Right atrium auricular region (tissue), 2 donors: ENCODE data around the gene ACD. TPM values are rescaled to one million over a fixed set of nuclear protein-coding genes. Genes with fewer than 3 reads are reported as not detected.

ENCODE experiments used
- DNase-seq: peaks from one replicate; pipeline ENCODE4 v3.0.0-alpha.2; 2019; ENCODE audit warnings: low spot score
- H3K27ac ChIP-seq, 2 donors: fragments of 200-600 bp; sonication (generic); 1 replicate in 1 of 2; 2 replicates in 1 of 2; pipeline ENCODE4 v1.5.1; 2016 to 2019
- H3K27me3 ChIP-seq, 2 donors: fragments of 200-600 bp; sonication (generic); one replicate each; pipeline versions ENCODE4 v1.5.1 to v1.6.0; 2017 to 2019
- H3K36me3 ChIP-seq: fragments of 200-600 bp; sonication (generic); one replicate; pipeline ENCODE4 v1.5.1; 2016
- H3K4me1 ChIP-seq, 2 donors: fragments of 200-600 bp; sonication (generic); one replicate each; pipeline versions ENCODE4 v1.5.1 to v1.6.0; 2017 to 2019
- H3K4me3 ChIP-seq, 2 donors: fragments of 200-600 bp; sonication (generic); 1 replicate in 1 of 2; 2 replicates in 1 of 2; pipeline ENCODE4 v1.5.1; 2017 to 2019; ENCODE audit warnings: mild to moderate bottlenecking in 1 of 2, moderate library complexity in 1 of 2
- H3K9me3 ChIP-seq, 2 donors: fragments of 200-600 bp; sonication (generic); one replicate each; pipeline ENCODE4 v1.5.1; 2019
- total RNA-seq, 2 donors: library from RNA; depleted of rRNA; stranded (reverse); fragments of >200 nt; gene quantifications; one replicate each; pipeline ENCODE4 v1.1.0, GENCODE V29; 2016
- TF ChIP-seq, protein P1 (sequence below), 2 donors: fragments of 200-600 bp; sonication (generic); IDR thresholded peaks; one replicate each; pipeline ENCODE4 v1.5.1; 2019; ENCODE audit warnings: antibody characterized with exemption in 2 of 2

The ACD gene
- total RNA-seq, 2 donors from 2014 or later = 7.0 to 10.8 TPM

DNA sequence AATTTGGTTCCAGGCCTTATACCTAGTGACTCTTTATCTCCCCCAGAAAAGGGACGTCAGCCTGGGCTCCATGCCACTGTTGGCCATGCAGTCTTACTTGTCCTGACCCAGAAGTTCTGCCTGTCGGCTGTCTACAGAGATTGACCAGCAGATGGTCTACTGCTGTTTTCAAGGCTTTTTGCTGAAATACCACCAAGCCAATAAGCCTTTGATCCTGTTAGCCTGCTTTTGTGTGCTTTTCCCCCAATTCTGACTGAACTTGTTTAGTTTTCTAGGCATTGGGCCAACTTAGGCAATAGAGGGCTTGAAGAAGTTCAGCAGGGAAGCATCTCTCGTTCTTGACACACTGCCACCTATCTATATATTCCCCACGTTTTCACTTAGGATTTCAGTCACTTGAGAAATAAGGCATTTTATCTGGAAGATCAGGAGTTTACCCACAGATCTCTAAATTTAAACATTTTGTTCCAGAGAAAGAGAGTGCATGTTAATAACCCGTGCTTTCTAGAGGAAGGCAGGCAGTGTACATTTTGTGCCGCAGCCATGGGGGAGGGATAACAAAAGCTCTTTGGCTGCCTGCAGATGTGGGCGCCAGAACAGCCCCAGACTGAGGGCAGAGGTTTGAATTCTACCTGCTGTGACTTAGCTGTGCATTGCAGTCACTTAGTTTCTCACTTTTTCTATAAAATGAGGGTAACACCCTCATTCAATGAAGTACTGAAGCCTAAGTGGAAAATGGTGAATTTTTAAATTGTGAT is 27.5 kb downstream of the ACD start:
- DNase-seq = no peak
- Histone ChIP-seq H3K27ac (no peak overlapping the region), H3K4me1 (peaks cover 0 to 6% of the 10 kb centered on the region in 2 donors), H3K4me3 (no peak overlapping the region), H3K9me3 (no peaks in the 10 kb centered on the region), H3K27me3 (no peaks in the 10 kb centered on the region), H3K36me3 (peaks cover 70% of the 10 kb centered on the region)
- TF ChIP-seq, protein P1, sequence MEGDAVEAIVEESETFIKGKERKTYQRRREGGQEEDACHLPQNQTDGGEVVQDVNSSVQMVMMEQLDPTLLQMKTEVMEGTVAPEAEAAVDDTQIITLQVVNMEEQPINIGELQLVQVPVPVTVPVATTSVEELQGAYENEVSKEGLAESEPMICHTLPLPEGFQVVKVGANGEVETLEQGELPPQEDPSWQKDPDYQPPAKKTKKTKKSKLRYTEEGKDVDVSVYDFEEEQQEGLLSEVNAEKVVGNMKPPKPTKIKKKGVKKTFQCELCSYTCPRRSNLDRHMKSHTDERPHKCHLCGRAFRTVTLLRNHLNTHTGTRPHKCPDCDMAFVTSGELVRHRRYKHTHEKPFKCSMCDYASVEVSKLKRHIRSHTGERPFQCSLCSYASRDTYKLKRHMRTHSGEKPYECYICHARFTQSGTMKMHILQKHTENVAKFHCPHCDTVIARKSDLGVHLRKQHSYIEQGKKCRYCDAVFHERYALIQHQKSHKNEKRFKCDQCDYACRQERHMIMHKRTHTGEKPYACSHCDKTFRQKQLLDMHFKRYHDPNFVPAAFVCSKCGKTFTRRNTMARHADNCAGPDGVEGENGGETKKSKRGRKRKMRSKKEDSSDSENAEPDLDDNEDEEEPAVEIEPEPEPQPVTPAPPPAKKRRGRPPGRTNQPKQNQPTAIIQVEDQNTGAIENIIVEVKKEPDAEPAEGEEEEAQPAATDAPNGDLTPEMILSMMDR (IDR thresholded peaks at IDR 0.05) = no peak

DNA sequence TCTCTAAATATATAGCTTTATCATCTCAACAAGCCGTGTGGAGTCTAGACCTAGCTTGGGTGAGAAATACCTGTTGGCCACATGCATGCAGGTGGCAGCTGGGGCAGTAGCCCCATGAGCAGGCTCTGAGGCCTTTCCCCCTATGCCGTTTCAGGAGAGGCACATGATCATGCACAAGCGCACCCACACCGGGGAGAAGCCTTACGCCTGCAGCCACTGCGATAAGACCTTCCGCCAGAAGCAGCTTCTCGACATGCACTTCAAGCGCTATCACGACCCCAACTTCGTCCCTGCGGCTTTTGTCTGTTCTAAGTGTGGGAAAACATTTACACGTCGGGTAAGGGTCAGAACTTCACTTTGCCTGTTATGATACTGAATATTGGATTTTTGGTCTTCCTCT is 31.8 kb downstream of the ACD start:
- no peak for DNase-seq
- TF ChIP-seq, protein P1 (IDR thresholded peaks at IDR 0.05) = no peak
- peaks cover 79% of the 10 kb centered on the region for H3K36me3 ChIP-seq
- peaks cover 0 to 6% of the 10 kb centered on the region in 2 donors for H3K4me1 ChIP-seq
- H3K27me3 ChIP-seq = no peaks in the 10 kb centered on the region
- no peak overlapping the region for H3K27ac ChIP-seq
- H3K9me3 ChIP-seq = no peaks in the 10 kb centered on the region
- no peak overlapping the region for H3K4me3 ChIP-seq

DNA sequence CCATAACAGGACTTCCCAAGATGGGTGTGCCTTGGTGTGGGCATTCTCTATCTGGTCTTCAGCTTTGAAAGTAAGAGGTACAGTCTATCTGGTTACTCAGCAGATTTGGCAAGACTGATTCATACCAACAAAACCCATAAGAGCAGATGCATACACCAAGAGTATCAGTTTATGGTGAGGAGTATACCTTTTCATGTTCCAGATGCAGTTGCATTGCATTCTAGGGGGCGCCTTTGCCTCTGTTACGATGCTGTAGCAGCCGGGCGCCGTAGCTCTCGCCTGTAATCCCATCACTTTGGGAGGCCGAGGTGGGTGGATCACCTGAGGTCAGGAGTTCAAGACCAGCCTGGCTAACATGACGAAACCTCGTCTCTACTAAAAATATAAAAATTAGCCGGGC is 46.3 kb downstream of the ACD start:
- Histone ChIP-seq H3K27ac (no peak overlapping the region), H3K4me3 (no peak overlapping the region), H3K27me3 (no peaks in the 10 kb centered on the region), H3K4me1 (no peaks in the 10 kb centered on the region), H3K36me3 (peaks cover 73% of the 10 kb centered on the region), H3K9me3 (no peaks in the 10 kb centered on the region)
- TF ChIP-seq, protein P1 (IDR thresholded peaks at IDR 0.05) = no peak
- DNase-seq = no peak

DNA sequence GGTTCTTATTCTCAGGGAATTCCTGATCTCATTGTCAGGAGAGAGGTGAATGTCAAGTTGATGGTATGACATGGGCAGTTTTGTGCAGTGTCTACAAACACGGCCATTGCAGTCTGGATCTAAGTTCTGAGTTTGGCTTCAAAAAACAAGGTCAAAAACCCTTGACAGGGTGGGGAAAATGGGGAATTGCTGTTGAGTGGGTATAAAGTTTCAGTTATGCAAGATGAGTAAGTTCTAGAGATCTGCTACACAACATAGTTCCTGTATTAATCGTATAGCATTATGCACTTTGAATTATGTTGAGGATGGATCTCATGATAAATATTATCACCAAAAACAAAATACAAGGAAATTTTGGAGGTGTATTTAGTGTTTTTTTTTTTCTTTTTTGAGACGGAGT is 51.7 kb downstream of the ACD start:
- H3K9me3 ChIP-seq = no peaks in the 10 kb centered on the region
- no peaks in the 10 kb centered on the region for H3K27me3 ChIP-seq
- no peak overlapping the region for H3K4me3 ChIP-seq
- H3K36me3 ChIP-seq = peaks cover 25% of the 10 kb centered on the region
- H3K4me1 ChIP-seq = no peaks in the 10 kb centered on the region
- DNase-seq = no peak
- TF ChIP-seq, protein P1 (IDR thresholded peaks at IDR 0.05) = no peak
- H3K27ac ChIP-seq = no peak overlapping the region

Other genes with a start within 250 kb of the ACD start
- gene ZDHHC1, start 243.8 kb downstream of the ACD start, total RNA-seq = 10 to 100 TPM in 1 of 2 donors, 1 to 10 TPM in 1; 8.9 to 11.8 TPM
- gene HSD11B2, start 229.1 kb downstream of the ACD start, total RNA-seq = not detected
- gene ATP6V0D1, start 179.1 kb downstream of the ACD start, total RNA-seq = 10 to 100 TPM; 79.7 to 95.7 TPM
- not detected for gene AGRP, start 176.7 kb downstream of the ACD start, total RNA-seq
- gene RIPOR1, start 131.4 kb downstream of the ACD start, total RNA-seq = 10 to 100 TPM; 43.9 to 66.9 TPM
- gene CTCF, start 97.7 kb downstream of the ACD start, total RNA-seq = 10 to 100 TPM; 24.5 to 31.6 TPM
- under 1 TPM in 1 of 2 donors, not detected in 1; 0.47 TPM for gene CARMIL2, start 15.1 kb downstream of the ACD start, total RNA-seq
- gene PARD6A, start 700 bp upstream of the ACD start, total RNA-seq = 1 to 10 TPM; 3.9 to 5.6 TPM
- gene ENKD1, start 6.5 kb upstream of the ACD start, total RNA-seq = 10 to 100 TPM in 1 of 2 donors, 1 to 10 TPM in 1; 9.2 to 12.3 TPM
- 1 to 10 TPM; 3.6 to 7.7 TPM for gene C16orf86, start 6.6 kb upstream of the ACD start, total RNA-seq
- 1 to 10 TPM; 7.1 to 9.2 TPM for gene GFOD2, start 59.1 kb upstream of the ACD start, total RNA-seq
- gene RANBP10, start 146.3 kb upstream of the ACD start, total RNA-seq = 1 to 10 TPM; 7.8 to 8.9 TPM
- gene TSNAXIP1, start 146.6 kb upstream of the ACD start, total RNA-seq = under 1 TPM in 1 of 2 donors, not detected in 1; 0.55 TPM
- 10 to 100 TPM; 42.5 to 59.4 TPM for gene THAP11, start 182.1 kb upstream of the ACD start, total RNA-seq
- 100 to 1,000 TPM in 1 of 2 donors, 10 to 100 TPM in 1; 44.6 to 132 TPM for gene NUTF2, start 186.7 kb upstream of the ACD start, total RNA-seq
- 10 to 100 TPM in 1 of 2 donors, 1 to 10 TPM in 1; 8.7 to 19.1 TPM for gene CENPT, start 187.4 kb upstream of the ACD start, total RNA-seq
- 10 to 100 TPM; 21.2 to 39.5 TPM for gene EDC4, start 212.8 kb upstream of the ACD start, total RNA-seq
- not detected for gene NRN1L, start 224.6 kb upstream of the ACD start, total RNA-seq
- 10 to 100 TPM; 18.4 to 23.2 TPM for gene PSKH1, start 233.0 kb upstream of the ACD start, total RNA-seq